Measurements from ENCODE around the gene INPP1.

DNA sequence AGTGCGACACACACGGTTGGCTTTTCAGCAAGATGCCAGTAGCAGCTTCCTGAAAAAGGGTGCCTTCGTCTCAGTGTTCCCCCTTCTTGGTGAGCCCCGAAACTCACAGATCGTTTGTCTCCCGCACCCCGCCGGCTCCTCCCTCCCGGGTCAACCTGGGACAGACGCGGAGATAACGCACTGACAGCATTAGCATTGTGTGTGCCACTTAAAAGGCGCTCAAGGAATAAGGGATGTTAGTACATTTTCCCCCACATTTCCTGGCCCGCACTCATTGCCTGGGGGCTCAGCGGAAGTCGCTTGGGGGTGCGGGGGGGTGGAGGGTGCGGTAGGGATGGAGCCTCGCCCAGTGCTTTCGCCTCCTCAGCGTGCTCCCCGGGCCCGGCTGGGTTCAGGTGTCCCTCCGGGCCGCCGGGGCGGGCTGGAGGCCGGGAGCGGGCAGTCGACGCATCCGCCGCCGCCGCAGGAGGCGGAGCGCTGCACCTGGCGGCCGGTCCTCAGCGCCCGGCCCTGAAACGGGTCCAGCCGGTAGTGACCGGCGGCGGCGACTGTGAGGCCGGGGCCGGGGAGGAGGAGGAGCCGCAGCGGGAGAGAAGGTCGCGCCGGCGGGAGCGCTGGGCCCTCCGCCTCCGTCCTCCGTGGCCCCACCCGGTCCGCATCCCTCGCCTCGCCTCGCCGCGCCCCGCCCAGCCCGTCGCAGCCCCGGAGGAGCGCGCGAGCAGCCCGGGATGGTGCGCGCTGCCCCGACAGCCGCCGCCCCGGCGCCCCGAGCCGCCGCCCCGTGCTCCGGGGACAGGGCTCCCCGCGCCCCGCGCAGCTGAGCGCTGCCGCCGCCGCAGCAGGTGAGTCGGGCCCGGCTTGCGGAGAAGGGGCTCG lies 64.5 kb downstream of the INPP1 start, which contains the start of gene MFSD6:
- TF ChIP-seq, protein P1, sequence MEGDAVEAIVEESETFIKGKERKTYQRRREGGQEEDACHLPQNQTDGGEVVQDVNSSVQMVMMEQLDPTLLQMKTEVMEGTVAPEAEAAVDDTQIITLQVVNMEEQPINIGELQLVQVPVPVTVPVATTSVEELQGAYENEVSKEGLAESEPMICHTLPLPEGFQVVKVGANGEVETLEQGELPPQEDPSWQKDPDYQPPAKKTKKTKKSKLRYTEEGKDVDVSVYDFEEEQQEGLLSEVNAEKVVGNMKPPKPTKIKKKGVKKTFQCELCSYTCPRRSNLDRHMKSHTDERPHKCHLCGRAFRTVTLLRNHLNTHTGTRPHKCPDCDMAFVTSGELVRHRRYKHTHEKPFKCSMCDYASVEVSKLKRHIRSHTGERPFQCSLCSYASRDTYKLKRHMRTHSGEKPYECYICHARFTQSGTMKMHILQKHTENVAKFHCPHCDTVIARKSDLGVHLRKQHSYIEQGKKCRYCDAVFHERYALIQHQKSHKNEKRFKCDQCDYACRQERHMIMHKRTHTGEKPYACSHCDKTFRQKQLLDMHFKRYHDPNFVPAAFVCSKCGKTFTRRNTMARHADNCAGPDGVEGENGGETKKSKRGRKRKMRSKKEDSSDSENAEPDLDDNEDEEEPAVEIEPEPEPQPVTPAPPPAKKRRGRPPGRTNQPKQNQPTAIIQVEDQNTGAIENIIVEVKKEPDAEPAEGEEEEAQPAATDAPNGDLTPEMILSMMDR (IDR thresholded peaks at IDR 0.05; ENCODE audit: borderline replicate concordance, extremely low read depth, low read length, poor library complexity, severe bottlenecking): no peak
- no peak for TF ChIP-seq EZH2 (IDR thresholded peaks at IDR 0.05; ENCODE audit: borderline replicate concordance, low read depth, low read length, severe bottlenecking)

Data from DND-41 (cell line).